Effector memory CD4-positive, alpha-beta T cell (primary cell): ENCODE measurements around the gene ADAMTS4.

Experiments
- DNase-seq, 3 donors: peaks; one replicate each; pipeline ENCODE4 v3.0.0-alpha.2; 2020
- H3K27ac ChIP-seq: 2 replicates; pipeline ENCODE4 v1.7.0; 2013; ENCODE audit warnings: mild to moderate bottlenecking, low read length, moderate library complexity; ENCODE audit not compliant: insufficient read depth, poor library complexity, severe bottlenecking
- H3K27me3 ChIP-seq: replicated peaks from 2 replicates; pipeline ENCODE4 v1.7.0; 2013; ENCODE audit warnings: mild to moderate bottlenecking, low read length; ENCODE audit not compliant: insufficient read depth, control insufficient read depth, poor library complexity, severe bottlenecking
- H3K36me3 ChIP-seq: 2 replicates; pipeline ENCODE4 v1.7.0; 2013; ENCODE audit warnings: mild to moderate bottlenecking, low read length, moderate library complexity; ENCODE audit not compliant: control insufficient read depth, insufficient read depth
- H3K4me1 ChIP-seq: 2 replicates; pipeline ENCODE4 v1.7.0; 2013; ENCODE audit warnings: low read length, mild to moderate bottlenecking; ENCODE audit not compliant: control insufficient read depth, insufficient read depth, poor library complexity, severe bottlenecking
- H3K4me3 ChIP-seq: 2 replicates; pipeline ENCODE4 v1.7.0; 2013; ENCODE audit warnings: low read length, low read depth, mild to moderate bottlenecking; ENCODE audit not compliant: insufficient read depth, poor library complexity, severe bottlenecking
- H3K9me3 ChIP-seq: 2 replicates; pipeline ENCODE4 v1.7.0; 2013; ENCODE audit warnings: mild to moderate bottlenecking, low read length, moderate library complexity; ENCODE audit not compliant: control insufficient read depth

Gene ADAMTS4

GRCh38 chr1:161219078-161219892 lies 20.4 kb upstream of the ADAMTS4 start:
- H3K4me1 ChIP-seq, result peaks cover 3% of the 10 kb centered on the region
- no peak overlapping the region for H3K27ac ChIP-seq
- H3K27me3 ChIP-seq, result no peaks in the 10 kb centered on the region

GRCh38 chr1:161218301-161219077 lies 19.6 kb upstream of the ADAMTS4 start:
- Histone ChIP-seq H3K27ac (no peak overlapping the region), H3K4me1 (peaks cover 3% of the 10 kb centered on the region), H3K9me3 (no peaks in the 10 kb centered on the region), H3K36me3 (peaks cover 10% of the 10 kb centered on the region), H3K4me3 (no peak overlapping the region), H3K27me3 (no peaks in the 10 kb centered on the region)
- DNase-seq, result no peak

More at GRCh38 chr1:161219078-161219892, 20.4 kb upstream of the ADAMTS4 start:
- Histone ChIP-seq H3K4me3 (no peak overlapping the region), H3K9me3 (no peaks in the 10 kb centered on the region), H3K36me3 (peaks cover 2% of the 10 kb centered on the region)
- DNase-seq, result no peak

- Histone ChIP-seq H3K27me3 (no peaks in the 10 kb centered on the region), H3K27ac (no peak overlapping the region), H3K36me3 (peaks cover 17% of the 10 kb centered on the region), H3K4me1 (peaks cover 3% of the 10 kb centered on the region), H3K9me3 (no peaks in the 10 kb centered on the region), H3K4me3 (no peak overlapping the region)
- DNase-seq, result no peak
Measured at GRCh38 chr1:161217831-161218230, 19.0 kb upstream of the ADAMTS4 start.

GRCh38 chr1:161216945-161217712 lies 18.3 kb upstream of the ADAMTS4 start:
- H3K4me1 ChIP-seq, result peaks cover 3% of the 10 kb centered on the region
- no peak overlapping the region for H3K27ac ChIP-seq
- H3K27me3 ChIP-seq, result no peaks in the 10 kb centered on the region
- H3K36me3 ChIP-seq, result peaks cover 23% of the 10 kb centered on the region
- DNase-seq, result no peak
- H3K9me3 ChIP-seq, result no peaks in the 10 kb centered on the region
- H3K4me3 ChIP-seq, result no peak overlapping the region

GRCh38 chr1:161215076-161215475 lies 16.2 kb upstream of the ADAMTS4 start, which contains the start of gene FCER1G:
FCER1G (plus strand) TSS chr1:161215295; CDS start chr1:161215322, 27 bp downstream.
- Histone ChIP-seq H3K27ac (no peak within 1 kb of the TSS), H3K36me3 (peaks cover 43% of the 10 kb centered on the region), H3K9me3 (no peaks in the 10 kb centered on the region), H3K27me3 (no peaks in the 10 kb centered on the region), H3K4me3 (no peak within 1 kb of the TSS), H3K4me1 (peaks cover 3% of the 10 kb centered on the region)
- no peak for DNase-seq

GRCh38 chr1:161214369-161214768 lies 15.5 kb upstream of the ADAMTS4 start:
- H3K27ac ChIP-seq, result no peak overlapping the region

GRCh38 chr1:161209790-161210409 lies 11.0 kb upstream of the ADAMTS4 start:
- peak; percentile 34 to 55 (median 39) for DNase-seq
- no peak overlapping the region for H3K27ac ChIP-seq
- H3K4me1 ChIP-seq, result no peaks in the 10 kb centered on the region
- H3K36me3 ChIP-seq, result peaks cover 73% of the 10 kb centered on the region
- no peaks in the 10 kb centered on the region for H3K27me3 ChIP-seq
- H3K9me3 ChIP-seq, result no peaks in the 10 kb centered on the region
- H3K4me3 ChIP-seq, result no peak overlapping the region

More at GRCh38 chr1:161214369-161214768, 15.5 kb upstream of the ADAMTS4 start:
- Histone ChIP-seq H3K9me3 (no peaks in the 10 kb centered on the region), H3K27me3 (no peaks in the 10 kb centered on the region), H3K4me1 (peaks cover 3% of the 10 kb centered on the region), H3K36me3 (peaks cover 50% of the 10 kb centered on the region), H3K4me3 (no peak overlapping the region)
- DNase-seq, result no peak

- Histone ChIP-seq H3K36me3 (peaks cover 57% of the 10 kb centered on the region), H3K27me3 (no peaks in the 10 kb centered on the region), H3K4me3 (no peak overlapping the region), H3K27ac (no peak overlapping the region), H3K9me3 (no peaks in the 10 kb centered on the region), H3K4me1 (peaks cover 15% of the 10 kb centered on the region)
- DNase-seq, result no peak
Measured at GRCh38 chr1:161207173-161207572, 8.3 kb upstream of the ADAMTS4 start.

- H3K36me3 ChIP-seq, result peaks cover 51% of the 10 kb centered on the region
- H3K4me1 ChIP-seq, result peaks cover 20% of the 10 kb centered on the region
- DNase-seq, result no peak
- H3K9me3 ChIP-seq, result no peaks in the 10 kb centered on the region
- no peak overlapping the region for H3K4me3 ChIP-seq
- H3K27me3 ChIP-seq, result no peaks in the 10 kb centered on the region
- no peak overlapping the region for H3K27ac ChIP-seq
Measured at GRCh38 chr1:161206411-161207140, 7.7 kb upstream of the ADAMTS4 start.
